IMR-90 (cell line): ENCODE results near the gene MED17.

Experiments
- BHLHE40 ChIP-seq: fragments of 150-350 bp; IDR thresholded peaks from 2 replicates; pipeline ENCODE4 v1.6.1; 2016; ENCODE audit warnings: mild to moderate bottlenecking, low read depth, low read length
- CEBPB ChIP-seq: IDR thresholded peaks from 2 replicates; pipeline ENCODE4 v1.6.1; 2012; ENCODE audit warnings: low read depth, low read length, improper control_type of control experiment
- CHD1 ChIP-seq: IDR thresholded peaks from 2 replicates; pipeline ENCODE4 v1.6.1; 2012; ENCODE audit warnings: low read depth, low read length, improper control_type of control experiment
- CTCF ChIP-seq: conservative IDR thresholded peaks from 2 replicates; pipeline ENCODE4 v1.5.1; 2012; ENCODE audit warnings: mild to moderate bottlenecking, low read depth, low read length, improper control_type of control experiment
- MAFK ChIP-seq: IDR thresholded peaks from 2 replicates; pipeline ENCODE4 v1.6.1; 2012; ENCODE audit warnings: low read depth, low read length, improper control_type of control experiment
- POLR2A ChIP-seq: IDR thresholded peaks from 2 replicates; pipeline ENCODE4 v1.6.1; 2012; ENCODE audit warnings: mild to moderate bottlenecking, low read depth, low read length
- RAD21 ChIP-seq: IDR thresholded peaks from 2 replicates; pipeline ENCODE4 v1.6.1; 2012; ENCODE audit warnings: low read length, improper control_type of control experiment
- RFX5 ChIP-seq: IDR thresholded peaks from 2 replicates; pipeline ENCODE4 v1.8.0; 2012; ENCODE audit warnings: low read depth, mild to moderate bottlenecking, low read length, moderate library complexity
- SMC3 ChIP-seq: fragments of 150-350 bp; IDR thresholded peaks from 2 replicates; pipeline ENCODE4 v1.6.1; 2016; ENCODE audit warnings: low read depth, mild to moderate bottlenecking, antibody characterized with exemption, low read length, moderate library complexity
- USF2 ChIP-seq: fragments of 150-350 bp; IDR thresholded peaks from 2 replicates; pipeline ENCODE4 v1.6.1; 2017; ENCODE audit warnings: mild to moderate bottlenecking, antibody characterized with exemption, low read length, low read depth

- TF ChIP-seq CTCF (no peak), BHLHE40 (no peak), USF2 (no peak), POLR2A (no peak), MAFK (no peak), RFX5 (no peak), CHD1 (no peak), CEBPB (no peak), RAD21 (no peak), SMC3 (no peak)
Observed at GRCh38 chr11:93744669-93745004, 39.4 kb upstream of the MED17 start.
